Ishikawa (cell line): ENCODE results near the gene PTTG1.

Experiments
- CREB1 ChIP-seq: IDR thresholded peaks from 2 replicates; pipeline ENCODE4 v1.6.1; 2012; ENCODE audit warnings: low read depth
- RAD21 ChIP-seq: IDR thresholded peaks from 2 replicates; pipeline ENCODE4 v1.6.1; 2012; ENCODE audit warnings: low read depth
- TEAD4 ChIP-seq: IDR thresholded peaks from 2 replicates; pipeline ENCODE4 v1.6.1; 2012

DNA sequence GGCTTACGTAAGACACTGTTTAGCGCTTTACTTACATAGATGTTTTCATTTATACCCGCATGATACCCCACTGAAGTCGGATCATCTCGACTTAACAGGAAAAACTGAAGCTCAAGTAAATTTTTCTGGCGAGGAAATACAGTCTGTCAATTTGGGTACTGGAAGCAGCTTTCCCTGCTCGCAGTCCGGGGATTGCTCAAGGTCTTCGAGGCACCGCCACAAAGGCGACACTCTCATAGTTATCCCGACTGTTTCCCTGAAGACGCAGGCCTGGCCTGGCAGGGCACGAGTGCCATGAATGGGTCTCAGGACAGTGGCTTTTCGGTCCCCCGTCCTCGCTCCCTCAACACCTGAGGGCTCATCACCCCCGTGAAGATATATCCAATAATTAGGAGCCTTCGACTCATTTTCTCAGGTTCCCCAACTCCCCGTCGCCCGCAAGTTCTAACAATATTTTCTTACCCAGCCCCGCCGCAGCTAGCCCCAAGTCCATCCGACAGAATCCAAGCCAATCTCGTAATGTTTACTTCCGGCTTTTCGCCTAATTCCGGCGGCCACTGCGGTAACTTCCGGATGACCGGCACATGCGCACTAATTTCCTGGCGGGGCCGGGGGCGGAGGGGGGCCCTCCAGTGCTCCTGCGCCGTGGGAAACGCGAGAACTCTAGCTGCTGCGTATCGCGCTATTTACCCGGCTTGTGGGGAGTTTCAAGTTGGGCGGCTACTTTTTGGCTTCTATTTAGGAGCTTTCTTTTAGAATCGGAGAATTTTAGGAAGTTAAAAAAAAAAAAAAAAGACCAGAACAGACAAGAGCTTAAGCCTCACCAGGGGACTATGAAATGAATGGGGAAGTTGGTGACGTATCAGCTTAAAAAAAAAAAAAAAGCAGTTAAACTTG is 2.8 kb upstream of the PTTG1 start, which contains the start of gene SLU7:
- TF ChIP-seq TEAD4 (0 out of 2 replicates have a peak, but pooled peaks have one; percentile 13), CREB1 (peak; percentile 49; the same call in 1 of the 2 replicates), RAD21 (no peak)
